DND-41 (cell line): ENCODE data around the gene NUCB1.
A peak's percentile ranks its signal among the peaks of the same experiment; 100 is the strongest.

Experiments used
- ATAC-seq: fragments of 200-7000 bp; cut with Tn5 transposase; 3 replicates; pipeline ENCODE4 v1.9.1; 2021; ENCODE audit warnings: low read depth; ENCODE audit not compliant: insufficient read depth
- DNase-seq: peaks from one replicate; pipeline ENCODE4 v3.0.0-alpha.2; 2020
- H2AFZ ChIP-seq: 2 replicates; pipeline ENCODE4 v1.6.0; 2012; ENCODE audit warnings: low read depth, low read length
- H3K27ac ChIP-seq: 2 replicates; pipeline ENCODE4 v1.5.1; 2012; ENCODE audit warnings: low read length, inconsistent platforms
- H3K27me3 ChIP-seq: fragments of 200-600 bp; sonication (generic); 2 replicates; pipeline ENCODE4 v1.6.0; 2012; ENCODE audit warnings: low read length, mild to moderate bottlenecking, inconsistent platforms; ENCODE audit not compliant: insufficient read depth, poor library complexity
- H3K36me3 ChIP-seq: 2 replicates; pipeline ENCODE4 v1.5.1; 2012; ENCODE audit warnings: low read length, inconsistent platforms; ENCODE audit not compliant: insufficient read depth
- H3K4me1 ChIP-seq: 2 replicates; pipeline ENCODE4 v1.5.1; 2012; ENCODE audit warnings: mild to moderate bottlenecking, low read length; ENCODE audit not compliant: insufficient read depth
- H3K4me2 ChIP-seq: 2 replicates; pipeline ENCODE4 v1.6.0; 2012; ENCODE audit warnings: mild to moderate bottlenecking, moderate library complexity, low read length, inconsistent platforms; ENCODE audit not compliant: insufficient read depth
- H3K4me3 ChIP-seq, 2 experiments: fragments of 200-600 bp in 1 of 2; shearing (Covaris generic) in 1 of 2; 2 replicates each; pipeline ENCODE4 v1.5.1; 2012 to 2016; ENCODE audit warnings: inconsistent platforms in 2 of 2, low read length in 2 of 2, mild to moderate bottlenecking in 2 of 2, low read depth in 1 of 2, moderate library complexity in 1 of 2
- H3K79me2 ChIP-seq: 2 replicates; pipeline ENCODE4 v1.6.0; 2012; ENCODE audit warnings: low read length, inconsistent platforms; ENCODE audit not compliant: insufficient read depth
- H3K9ac ChIP-seq: 2 replicates; pipeline ENCODE4 v1.6.0; 2012; ENCODE audit warnings: low read depth, mild to moderate bottlenecking, inconsistent platforms, low read length, moderate library complexity
- H3K9me3 ChIP-seq: 2 replicates; pipeline ENCODE4 v1.5.1; 2012; ENCODE audit warnings: low read length, moderate library complexity, mild to moderate bottlenecking, inconsistent platforms; ENCODE audit not compliant: insufficient read depth, severe bottlenecking
- H4K20me1 ChIP-seq: 2 replicates; pipeline ENCODE4 v1.6.0; 2012; ENCODE audit warnings: low read length; ENCODE audit not compliant: insufficient read depth
- CTCF ChIP-seq: IDR thresholded peaks from 2 replicates; pipeline ENCODE4 v1.5.1; 2012; ENCODE audit warnings: borderline replicate concordance, low read length, moderate library complexity, mild to moderate bottlenecking; ENCODE audit not compliant: poor library complexity, severe bottlenecking; ENCODE audit errors: extremely low read depth
- EZH2 ChIP-seq: IDR thresholded peaks from 3 replicates; pipeline ENCODE4 v1.6.1; 2012; ENCODE audit warnings: borderline replicate concordance, low read depth, mild to moderate bottlenecking, moderate library complexity, low read length, inconsistent platforms; ENCODE audit not compliant: severe bottlenecking

NUCB1 gene

GRCh38 chr19:48964205-48965039, 64.3 kb downstream of the NUCB1 start:
- Histone ChIP-seq H4K20me1 (peaks cover 11% of the 10 kb centered on the region), H3K4me1 (peaks cover 37% of the 10 kb centered on the region), H3K4me2 (peak overlapping the region; percentile 99), H3K36me3 (peaks cover 41% of the 10 kb centered on the region), H3K27me3 (no peaks in the 10 kb centered on the region), H3K4me3 (peak overlapping the region in 1 of 2 experiments; percentile 98; a peak in 2 of 4 replicates), H3K79me2 (peaks cover 22% of the 10 kb centered on the region), H3K9me3 (no peaks in the 10 kb centered on the region), H3K27ac (peak overlapping the region; percentile 84), H2AFZ (peak overlapping the region; percentile 46; the same call in 1 of the 2 replicates), H3K9ac (peak overlapping the region; percentile 80)
- DNase-seq (no peak), ATAC-seq (no peak)
- TF ChIP-seq EZH2 (no peak), CTCF (no peak)

GRCh38 chr19:48965040-48965805, 65.1 kb downstream of the NUCB1 start, which contains the start of gene FTL:
Gene FTL (plus strand): TSS chr19:48965309. CDS start chr19:48965508, 199 bp downstream.
- Histone ChIP-seq H3K36me3 (peaks cover 49% of the 10 kb centered on the region), H3K9ac (peak within 1 kb of the TSS; percentile 80), H3K4me3 (peak within 1 kb of the TSS; percentile 73 to 98), H4K20me1 (peaks cover 12% of the 10 kb centered on the region), H2AFZ (peak within 1 kb of the TSS; percentile 77), H3K27ac (peak within 1 kb of the TSS; percentile 93), H3K9me3 (no peaks in the 10 kb centered on the region), H3K4me2 (peak within 1 kb of the TSS; percentile 99), H3K79me2 (peaks cover 22% of the 10 kb centered on the region), H3K27me3 (no peaks in the 10 kb centered on the region), H3K4me1 (peaks cover 39% of the 10 kb centered on the region)
- DNase-seq, result peak; percentile 96
- no peak for TF ChIP-seq CTCF
- no peak for TF ChIP-seq EZH2
- ATAC-seq, result peak; percentile 75

GRCh38 chr19:48965806-48966540, 65.9 kb downstream of the NUCB1 start:
- peaks cover 14% of the 10 kb centered on the region for H4K20me1 ChIP-seq
- H3K9me3 ChIP-seq, result no peaks in the 10 kb centered on the region
- peaks cover 54% of the 10 kb centered on the region for H3K36me3 ChIP-seq
- H3K27me3 ChIP-seq, result no peaks in the 10 kb centered on the region
- H3K4me2 ChIP-seq, result peak overlapping the region; percentile 99
- TF ChIP-seq EZH2 (no peak), CTCF (no peak)
- H3K4me3 ChIP-seq, result peak overlapping the region; percentile 73 to 98
- DNase-seq (peak; percentile 92), ATAC-seq (peak; percentile 67)
- peak overlapping the region; percentile 77 for H2AFZ ChIP-seq
- H3K4me1 ChIP-seq, result peaks cover 42% of the 10 kb centered on the region
- peak overlapping the region; percentile 93 for H3K27ac ChIP-seq
- peaks cover 22% of the 10 kb centered on the region for H3K79me2 ChIP-seq
- H3K9ac ChIP-seq, result peak overlapping the region; percentile 80
